ENCODE data around the gene MAML2.
"Not testable (repeated sequence)": the region's sequence is repeated elsewhere in the genome, so short reads cannot be mapped to it uniquely, and the experiment has no call there.

MAML2 gene

DNA sequence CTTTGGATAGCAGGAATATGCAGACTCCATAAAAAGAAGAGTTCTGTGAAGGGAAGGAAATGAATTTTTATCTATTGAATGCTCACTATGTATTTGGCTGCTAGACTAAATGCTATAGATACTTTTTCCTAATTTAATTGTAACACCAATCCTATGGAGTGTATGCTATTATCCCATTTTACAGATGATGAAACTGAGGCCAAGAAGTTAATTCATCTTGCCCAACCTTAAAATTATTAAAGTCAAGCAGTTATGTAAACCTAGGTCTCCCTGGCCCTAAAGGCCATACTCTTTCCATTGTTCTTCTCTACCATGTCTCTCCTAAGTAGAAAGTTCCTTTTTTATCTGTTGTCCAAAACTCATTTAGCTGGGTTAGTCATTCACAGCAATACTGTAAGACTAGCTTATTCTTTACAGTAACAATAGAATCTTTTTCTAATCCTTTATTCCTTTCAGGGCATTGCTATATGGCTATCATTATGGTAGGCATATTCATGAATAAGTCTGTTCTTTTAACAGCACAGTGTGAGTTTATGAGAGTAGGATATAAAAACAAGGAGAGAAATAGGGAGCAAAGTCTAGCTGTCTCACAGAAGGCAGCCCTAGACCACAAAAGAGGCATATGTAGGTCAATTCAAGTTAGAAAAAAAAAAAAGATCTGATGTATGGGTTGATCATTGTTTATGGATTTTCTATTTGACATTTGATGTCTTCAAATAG, 50.5 kb downstream of the MAML2 start:
- DNase-seq (ENCODE audit: low spot score) = no peak

DNA sequence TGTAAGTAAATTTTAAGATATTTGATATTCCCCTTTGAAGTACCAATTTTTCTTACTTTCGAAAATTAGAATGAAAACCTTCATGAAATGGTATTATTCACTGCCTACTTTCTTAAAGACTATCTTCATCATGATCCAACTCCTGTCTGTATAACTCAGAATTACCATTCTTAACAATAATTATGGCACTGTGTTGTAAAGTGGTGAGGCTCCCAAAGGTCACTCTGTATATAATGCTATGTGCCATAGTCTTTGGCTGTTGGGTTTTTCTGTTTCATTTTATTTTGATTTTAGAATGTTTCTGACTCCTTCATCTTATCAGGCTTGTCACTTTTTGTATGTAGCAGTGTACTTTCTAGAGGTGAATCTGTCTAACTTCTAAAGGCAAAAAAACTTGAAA, 52.4 kb downstream of the MAML2 start:
- no peak for DNase-seq (ENCODE audit: low spot score)

DNA sequence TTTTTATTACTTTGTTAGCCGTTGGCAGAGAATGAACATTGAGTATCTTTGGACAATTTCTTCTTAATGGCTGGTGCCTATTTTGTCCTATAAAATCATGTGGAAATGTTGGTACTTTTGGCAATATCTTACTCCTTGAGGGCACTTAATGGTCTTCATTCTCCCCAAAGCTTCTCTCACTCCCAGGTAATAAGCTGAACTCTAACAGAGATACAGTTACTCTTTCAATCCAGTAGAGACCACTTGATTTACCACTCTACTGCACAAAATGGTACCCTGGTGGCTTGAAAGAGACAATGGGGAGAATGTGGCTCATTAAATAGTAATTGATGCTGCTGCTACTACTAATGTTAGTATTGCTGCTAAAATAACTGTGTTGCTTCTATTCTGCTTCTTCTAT, 53.0 kb downstream of the MAML2 start:
- DNase-seq (ENCODE audit: low spot score) = no peak

DNA sequence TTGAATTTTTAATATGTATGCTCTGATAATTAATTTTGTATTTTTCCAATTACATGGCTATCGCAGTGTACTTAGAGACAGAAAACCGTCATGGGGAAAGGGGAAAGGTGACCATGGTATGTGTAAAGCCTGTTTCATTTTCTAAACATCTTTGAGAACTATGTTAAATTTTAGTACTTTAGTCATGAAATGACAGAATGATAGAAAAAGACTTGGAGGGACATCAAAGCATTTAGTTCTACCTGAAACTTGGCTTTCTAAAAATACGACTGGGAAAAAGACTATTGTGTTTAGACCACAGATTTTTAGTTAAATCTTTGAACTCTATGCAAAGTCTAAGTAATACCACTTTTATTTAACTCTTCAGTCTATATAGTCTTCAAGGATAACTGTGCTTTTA, 54.1 kb downstream of the MAML2 start:
- DNase-seq (ENCODE audit: low spot score) = no peak

DNA sequence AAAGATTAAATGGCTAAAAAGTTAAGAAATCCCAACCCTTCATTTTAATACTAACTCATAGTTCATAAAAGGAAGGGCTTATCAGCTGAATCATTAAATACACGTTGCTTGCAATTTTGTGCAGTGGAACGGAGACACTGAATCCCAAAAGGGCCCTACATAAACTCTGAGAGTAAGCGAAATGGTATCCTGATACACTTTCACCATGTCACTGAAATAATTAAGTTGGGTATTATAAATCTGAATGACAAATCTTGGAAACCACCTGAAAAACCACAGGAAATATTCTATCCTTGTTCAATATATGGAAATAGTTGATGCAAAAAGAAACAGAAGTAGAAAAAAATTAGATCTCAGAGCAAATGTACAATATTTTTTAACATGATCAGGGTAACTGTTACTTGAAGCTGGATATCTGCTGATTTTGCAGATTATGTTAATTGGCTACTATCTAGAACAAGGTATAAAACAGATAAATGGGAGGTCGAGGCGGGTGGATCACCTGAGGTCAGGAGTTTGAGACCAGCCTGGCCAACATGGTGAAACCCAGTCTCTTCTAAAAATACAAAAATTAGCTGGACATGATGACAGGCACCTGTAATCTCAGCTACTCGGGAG, 55.1 kb downstream of the MAML2 start:
- DNase-seq (ENCODE audit: low spot score) = no peak

DNA sequence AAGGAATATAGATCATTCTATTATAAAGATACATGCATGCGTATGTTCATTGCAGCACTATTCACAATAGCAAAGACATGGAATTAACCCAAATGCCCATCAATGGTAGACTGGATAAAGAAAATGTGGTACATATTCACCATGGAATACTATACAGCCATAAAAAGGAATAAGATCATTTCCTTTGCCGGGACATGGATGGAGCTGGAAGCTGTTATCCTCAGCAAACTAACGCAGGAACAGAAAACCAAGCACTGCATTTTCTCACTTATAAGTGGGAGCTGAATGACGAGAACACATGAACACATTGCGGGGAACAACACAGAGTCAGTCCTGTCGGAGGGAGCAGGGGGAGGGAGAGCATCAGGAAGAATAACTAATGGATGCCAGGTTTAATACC, 57.0 kb downstream of the MAML2 start:
- not testable (repeated sequence) for DNase-seq (ENCODE audit: low spot score)

DNA sequence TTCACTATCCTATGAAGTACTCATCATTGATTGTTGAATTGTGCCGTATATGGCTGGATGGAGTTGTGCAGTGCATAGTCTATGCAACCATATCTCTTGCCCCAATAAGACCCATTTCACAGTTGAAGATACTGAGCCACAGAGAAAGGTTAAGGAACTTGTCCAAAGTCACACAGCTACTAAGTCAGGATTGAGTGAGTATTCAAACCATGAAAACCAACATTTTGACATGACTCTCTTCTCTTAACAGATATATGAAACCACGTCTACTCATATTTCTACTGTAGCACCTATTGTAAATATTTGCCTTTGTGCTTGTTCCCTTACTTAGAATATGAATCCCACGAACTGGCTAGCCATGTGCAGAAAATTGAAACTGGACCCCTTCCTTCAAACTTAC, 58.1 kb downstream of the MAML2 start:
- DNase-seq (ENCODE audit: low spot score) = no peak

DNA sequence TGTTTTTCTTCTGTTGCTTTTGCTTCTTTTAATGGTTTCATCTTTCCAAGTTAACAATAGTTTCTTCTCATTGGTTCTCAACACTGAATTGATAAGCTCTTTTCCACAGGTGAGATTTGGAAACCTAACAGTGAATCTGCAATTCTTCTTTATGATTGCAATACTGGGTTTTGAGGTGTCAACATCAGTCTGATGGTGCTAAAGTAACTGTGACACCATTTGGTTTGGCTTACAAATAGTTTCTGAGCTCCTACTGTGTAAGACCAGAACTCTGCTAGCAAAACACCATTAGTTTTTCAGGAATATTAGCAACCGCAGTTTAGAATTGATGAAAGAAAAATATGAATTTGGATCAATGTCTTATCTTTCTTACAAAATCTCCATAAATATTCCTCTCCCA, 58.6 kb downstream of the MAML2 start:
- DNase-seq (ENCODE audit: low spot score) = no peak

DNA sequence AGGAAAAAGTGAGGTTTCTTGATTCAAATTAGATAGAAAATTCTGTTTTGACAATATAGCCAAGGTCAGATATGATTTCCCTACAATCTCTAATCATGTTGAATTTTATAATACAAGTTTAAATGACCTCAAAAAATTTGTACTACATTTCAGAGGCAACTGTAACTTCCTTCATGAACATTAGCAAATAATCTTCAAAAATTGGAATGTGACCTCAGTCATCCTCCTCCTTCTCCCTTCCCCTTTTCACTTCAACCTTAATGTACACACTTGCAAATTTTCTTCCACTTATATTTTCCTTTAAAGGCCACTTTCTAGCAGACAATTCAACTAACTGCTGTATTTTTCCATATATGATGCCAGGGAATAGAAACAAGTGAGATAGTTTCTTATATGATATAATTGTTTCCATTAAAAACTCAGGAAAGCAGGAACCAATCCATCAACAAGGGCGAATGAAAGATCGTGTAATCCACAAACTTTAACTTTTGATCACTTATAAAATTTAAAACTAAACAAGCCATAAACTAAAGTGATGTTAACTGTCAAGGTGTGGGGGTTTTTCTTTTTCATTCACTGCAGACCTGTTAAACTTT, 60.3 kb downstream of the MAML2 start:
- DNase-seq (ENCODE audit: low spot score) = no peak

DNA sequence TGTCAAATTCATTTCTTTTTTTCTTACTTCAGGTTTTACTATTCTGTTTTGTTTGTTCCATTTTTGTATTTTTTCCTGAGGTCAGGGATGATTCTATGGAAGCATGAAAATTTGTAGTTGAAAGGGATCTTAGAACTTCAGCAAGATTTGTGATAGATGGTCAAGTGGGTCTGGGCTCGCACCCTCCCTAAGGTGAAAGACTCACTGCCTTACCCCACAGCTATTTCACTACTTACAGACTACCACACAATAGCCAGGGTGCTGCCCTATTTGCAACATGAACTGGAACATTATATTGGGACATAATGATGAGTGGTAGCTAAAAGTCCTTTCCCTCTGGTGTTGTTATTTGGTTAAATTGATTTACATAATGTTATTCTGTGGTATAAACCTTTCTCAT, 62.6 kb downstream of the MAML2 start:
- no peak for DNase-seq (ENCODE audit: low spot score)

DNA sequence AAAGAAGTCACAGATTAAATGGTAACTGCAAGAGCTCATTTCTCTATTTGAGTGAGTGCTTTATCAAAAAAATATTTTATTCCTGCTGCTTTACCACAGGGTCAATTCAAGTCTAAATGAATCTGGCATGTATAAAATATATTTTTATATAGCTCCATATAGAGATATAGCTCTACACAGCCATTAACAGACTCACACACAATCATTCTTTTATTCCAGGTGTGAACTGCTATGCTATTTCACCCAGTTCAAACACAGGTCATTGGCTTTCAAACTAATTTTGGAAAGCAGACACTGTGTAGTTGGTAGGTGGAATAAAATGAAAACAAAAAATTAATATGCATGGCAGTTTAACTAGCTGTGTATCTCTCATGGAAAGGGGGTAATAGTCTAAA, 63.1 kb downstream of the MAML2 start:
- no peak for DNase-seq (ENCODE audit: low spot score)

DNA sequence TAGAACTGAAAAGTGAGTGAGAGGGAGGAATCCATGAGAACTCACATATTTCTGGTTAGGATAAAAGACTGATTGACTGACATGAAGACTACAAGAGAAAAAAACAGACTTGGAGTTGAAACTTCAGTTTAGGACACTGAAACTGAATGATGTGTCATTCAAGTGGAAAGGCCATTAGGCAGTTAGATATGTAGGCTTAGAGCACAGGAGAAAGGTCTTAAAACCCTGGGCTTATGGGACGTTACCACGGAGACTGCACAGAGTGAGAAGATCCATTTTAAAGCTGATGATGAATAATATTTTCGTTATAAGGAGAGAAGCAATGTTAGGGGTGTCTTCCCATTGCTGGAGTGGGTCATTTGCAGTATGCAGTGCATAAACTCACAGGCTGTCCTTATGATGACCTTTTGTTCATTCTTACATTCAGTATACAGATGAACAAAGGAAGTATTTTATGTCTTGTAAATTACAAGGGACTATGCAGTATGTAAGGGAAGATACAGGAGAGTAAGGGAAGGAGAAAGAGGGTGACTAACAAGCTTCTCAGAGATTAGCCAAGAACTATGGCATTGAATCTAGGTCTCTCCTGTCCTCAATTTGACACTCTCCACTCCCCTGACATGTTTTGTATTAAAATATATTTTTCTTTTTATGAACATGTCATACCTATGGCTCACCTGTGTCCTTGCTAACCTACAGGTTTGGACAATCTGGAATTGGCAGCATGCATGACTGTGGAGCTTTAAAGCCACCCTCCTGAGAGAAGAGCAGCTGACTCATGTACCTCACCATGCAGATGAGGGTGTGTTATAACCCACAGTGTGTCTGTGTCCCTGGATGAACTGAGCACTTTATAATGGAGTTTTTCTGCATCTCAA, 63.7 kb downstream of the MAML2 start:
- DNase-seq (ENCODE audit: low spot score) = peak; percentile 35

DNA sequence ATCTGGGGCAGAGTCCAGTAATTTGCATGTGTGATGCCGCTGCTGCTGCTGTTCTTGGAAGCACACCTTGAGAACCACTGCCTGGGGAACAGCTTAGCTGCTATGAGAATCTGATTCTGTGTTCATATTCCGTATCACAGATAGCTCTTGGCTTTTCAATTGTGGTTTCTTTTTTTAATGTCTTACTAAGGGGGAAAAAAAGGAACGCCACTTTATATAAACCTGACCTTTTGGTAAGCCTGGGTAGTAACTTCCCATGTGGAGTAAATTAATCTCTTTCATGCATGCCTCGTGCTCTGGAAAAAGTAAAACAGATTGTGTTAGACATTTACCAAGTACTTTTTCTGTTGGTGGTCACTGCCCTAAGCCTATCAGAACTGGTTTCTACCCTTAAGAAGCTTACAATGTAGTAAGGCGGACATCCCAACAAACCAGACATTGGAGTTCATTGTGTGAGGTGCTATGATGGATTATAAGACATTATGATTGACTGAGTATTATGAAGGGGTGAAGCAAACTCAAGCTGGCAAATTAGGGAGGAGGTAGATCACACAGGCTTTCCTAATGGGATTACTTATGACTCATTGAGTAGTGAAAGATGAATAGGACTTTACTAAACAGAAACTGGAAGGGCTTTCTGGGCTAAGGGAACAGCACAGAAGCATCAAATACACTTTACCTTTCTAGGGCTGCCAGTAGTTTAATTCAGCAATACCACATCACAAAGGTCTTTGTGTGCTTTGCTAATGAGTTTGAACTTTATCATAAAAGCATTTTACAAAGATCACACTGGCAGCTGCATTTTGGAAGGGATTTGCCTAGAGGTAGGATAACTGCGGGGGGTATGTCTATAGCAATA, 64.7 kb downstream of the MAML2 start:
- peak; percentile 19 for DNase-seq (ENCODE audit: low spot score)

DNA sequence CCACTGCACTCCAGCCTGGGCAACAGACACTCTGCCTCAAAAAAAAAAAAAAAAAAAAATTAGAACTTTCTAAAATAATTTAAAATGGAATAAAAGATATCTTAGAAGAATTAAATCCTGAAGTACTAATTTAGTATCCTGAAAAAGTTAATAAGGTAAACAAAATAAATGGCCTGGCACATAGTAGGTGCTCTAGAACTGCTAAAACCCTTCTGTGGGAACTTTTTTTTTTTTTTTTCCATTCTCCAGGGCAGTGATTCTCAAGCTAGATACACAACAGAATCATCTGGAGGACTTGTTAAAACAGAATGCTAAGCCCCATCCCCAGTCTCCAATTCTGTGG, 65.3 kb downstream of the MAML2 start:
- DNase-seq (ENCODE audit: low spot score) = no peak

DNA sequence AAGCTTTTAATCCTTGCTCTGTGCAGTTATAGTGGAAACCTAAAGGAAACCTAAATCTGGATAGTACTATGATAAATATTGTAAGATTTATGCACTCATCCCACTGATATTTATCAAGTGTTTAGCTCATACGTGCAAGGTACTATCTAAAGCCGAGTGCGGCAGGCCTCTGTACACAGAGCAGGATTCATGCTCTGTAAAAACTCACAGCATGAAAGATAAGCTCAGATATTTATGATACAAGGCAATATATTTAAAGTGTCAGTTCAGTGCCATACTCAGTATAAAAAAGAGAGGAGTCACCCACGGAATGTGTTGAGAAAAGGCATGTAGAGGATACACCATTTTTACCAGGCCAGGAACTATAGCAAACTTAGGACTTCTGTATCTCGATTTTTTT, 66.2 kb downstream of the MAML2 start:
- DNase-seq (ENCODE audit: low spot score) = no peak

DNA sequence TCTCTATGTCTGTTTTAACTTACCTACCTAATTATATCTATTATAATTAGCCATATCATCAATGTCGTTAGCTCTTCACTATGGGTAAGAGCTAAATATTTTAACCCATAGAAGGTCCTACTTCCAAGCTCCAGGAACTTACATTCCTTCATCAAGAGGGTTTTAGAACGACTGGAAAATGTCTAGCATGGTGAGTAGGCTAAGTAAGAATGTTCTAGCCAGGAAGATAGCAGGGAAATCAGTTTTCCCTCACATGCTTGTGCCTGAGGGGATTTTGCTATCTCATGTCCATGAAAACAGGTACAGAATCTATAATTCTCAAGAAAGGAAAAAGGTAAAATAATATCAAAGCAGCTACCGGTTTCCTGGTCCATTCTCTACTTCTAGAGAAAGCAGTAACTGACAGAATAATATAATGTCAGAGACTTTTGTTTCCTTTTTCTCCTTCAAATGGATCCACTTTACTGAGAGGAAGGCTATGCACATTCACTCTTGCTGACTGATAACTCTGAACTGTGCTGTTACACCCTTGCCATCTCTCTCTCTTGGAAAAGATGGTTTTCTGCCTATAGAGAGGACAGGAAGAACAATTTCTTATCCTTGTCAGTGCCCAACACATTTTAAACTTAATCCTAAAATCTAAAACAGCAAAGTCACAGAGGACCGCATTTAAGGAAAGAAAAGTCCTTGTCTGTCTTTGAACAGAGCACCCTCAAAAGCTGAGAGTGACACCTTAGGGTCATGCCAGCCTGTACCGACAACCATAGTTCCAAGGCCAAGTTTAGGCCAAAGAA, 67.0 kb downstream of the MAML2 start:
- no peak for DNase-seq (ENCODE audit: low spot score)

DNA sequence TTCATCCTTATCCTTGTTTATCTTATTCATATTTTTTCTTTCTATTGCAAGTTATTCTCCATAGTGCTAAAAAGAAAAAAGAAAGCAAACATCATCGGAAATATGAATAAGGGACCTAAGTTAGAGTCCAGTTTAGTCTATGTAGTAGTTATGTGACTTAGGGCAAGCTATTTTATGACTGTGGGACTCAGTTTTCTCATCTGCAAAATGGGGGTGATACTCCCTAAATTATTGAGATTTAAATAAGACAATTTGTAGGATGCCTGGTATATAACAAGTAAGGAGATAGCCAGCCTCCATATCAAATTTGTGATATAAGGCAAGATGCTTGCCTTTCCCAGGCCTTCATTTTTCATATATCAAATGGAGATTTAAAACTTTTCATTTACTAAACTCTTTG, 69.5 kb downstream of the MAML2 start:
- DNase-seq (ENCODE audit: low spot score) = no peak

DNA sequence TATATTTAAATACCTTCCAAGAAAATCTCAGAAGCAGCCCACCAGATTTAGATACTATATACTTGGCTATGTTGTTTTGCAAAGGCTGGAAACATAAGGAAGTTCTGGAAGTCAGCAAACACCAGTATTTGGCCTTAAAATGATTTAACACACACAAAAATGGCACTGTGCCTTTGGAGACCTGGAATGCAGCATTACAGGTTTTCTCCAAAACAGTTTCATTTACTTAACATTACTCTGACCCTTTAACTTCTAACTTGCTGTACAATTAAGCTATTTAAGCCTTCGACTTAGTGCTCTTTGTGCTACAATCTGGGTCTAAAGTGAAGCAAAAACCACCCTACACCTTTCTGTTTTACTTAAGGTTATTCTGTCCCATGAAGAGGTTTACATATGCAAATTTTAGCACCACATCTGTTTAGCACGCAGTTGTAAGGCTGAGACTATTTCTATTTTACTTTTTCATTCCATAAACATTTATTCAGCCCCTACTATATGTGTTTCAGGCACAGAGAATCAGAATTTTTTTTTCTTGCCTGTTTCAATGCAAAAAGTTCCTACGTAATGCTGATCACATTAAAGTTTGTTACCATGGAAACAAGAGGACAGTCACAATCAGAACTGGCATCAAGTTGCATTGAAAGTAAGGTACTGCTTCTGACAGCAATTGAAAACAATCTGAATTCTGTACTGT, 70.3 kb downstream of the MAML2 start:
- DNase-seq (ENCODE audit: low spot score) = no peak

DNA sequence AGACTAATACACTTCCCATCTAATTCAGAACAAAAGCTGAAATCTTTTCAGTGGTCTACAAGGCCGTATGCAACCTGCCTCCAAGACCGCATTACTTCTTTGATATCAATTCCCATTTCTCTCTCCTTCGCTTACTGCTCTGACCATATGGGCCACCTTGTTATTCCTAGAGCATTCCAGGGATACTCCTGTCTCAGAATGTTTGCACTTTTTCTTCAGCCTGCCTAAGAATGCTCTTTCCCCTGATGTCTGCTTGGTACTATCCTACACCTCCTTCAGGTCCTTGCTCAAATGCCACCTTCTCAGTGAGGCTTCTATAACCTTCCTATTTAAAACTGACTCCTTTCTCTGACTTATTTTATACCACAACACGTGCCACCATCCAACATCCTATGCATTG, 71.2 kb downstream of the MAML2 start:
- no peak for DNase-seq (ENCODE audit: low spot score)

DNA sequence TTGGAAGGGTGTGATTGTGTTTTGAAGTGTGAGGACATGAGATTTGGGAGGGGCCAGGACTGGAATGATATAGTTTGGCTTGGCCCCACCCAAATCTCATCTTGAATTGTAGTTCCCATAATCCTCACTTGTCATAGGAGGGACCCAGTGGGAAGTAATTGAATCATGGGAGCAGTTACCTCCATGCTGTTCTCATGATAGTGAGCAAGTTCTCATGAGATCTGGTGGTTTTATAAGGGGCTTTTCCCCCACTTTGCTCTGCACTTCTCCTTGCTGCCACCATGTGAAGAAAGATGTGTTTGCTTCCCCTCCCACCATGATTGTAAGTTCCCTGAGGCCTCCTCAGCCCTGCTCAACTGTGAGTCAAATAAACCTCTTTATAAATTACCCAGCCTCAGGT, 71.6 kb downstream of the MAML2 start:
- DNase-seq (ENCODE audit: low spot score) = not testable (repeated sequence)
